Smooth muscle cell (in vitro differentiated cells): ENCODE results near the gene HIVEP3. TPM values are rescaled to one million over a fixed set of nuclear protein-coding genes. Genes with fewer than 3 reads are reported as not detected.

ENCODE experiments used
- DNase-seq: peaks from one replicate; lab custom pipeline; 2025; ENCODE audit not compliant: unreplicated experiment; lab: John Stamatoyannopoulos, UW
- H2AFZ ChIP-seq: fragments of 200-600 bp; sonication (generic); 2 replicates; pipeline ENCODE4 v1.6.0; 2016; ENCODE audit warnings: antibody characterized with exemption, low read depth, mild to moderate bottlenecking
- H3F3A ChIP-seq: fragments of 200-600 bp; sonication (generic); 2 replicates; pipeline ENCODE4 v1.6.0; 2017; ENCODE audit warnings: antibody characterized with exemption, low read depth
- H3K27ac ChIP-seq: fragments of 200-600 bp; sonication (generic); 2 replicates; pipeline ENCODE4 v1.5.1; 2016; ENCODE audit warnings: low read depth, mild to moderate bottlenecking
- H3K27me3 ChIP-seq: fragments of 200-600 bp; sonication (generic); 2 replicates; pipeline ENCODE4 v1.6.1; 2016; ENCODE audit warnings: low read depth, mild to moderate bottlenecking
- H3K36me3 ChIP-seq: fragments of 200-600 bp; sonication (generic); 2 replicates; pipeline ENCODE4 v1.5.1; 2016; ENCODE audit warnings: low read depth
- H3K4me1 ChIP-seq: fragments of 200-600 bp; sonication (generic); 2 replicates; pipeline ENCODE4 v1.5.1; 2016; ENCODE audit warnings: low read depth
- H3K4me2 ChIP-seq: fragments of 200-600 bp; sonication (generic); 2 replicates; pipeline ENCODE4 v1.6.0; 2016; ENCODE audit warnings: mild to moderate bottlenecking
- H3K4me3 ChIP-seq: fragments of 200-600 bp; sonication (generic); 2 replicates; pipeline ENCODE4 v1.5.1; 2016; ENCODE audit warnings: mild to moderate bottlenecking
- H3K79me2 ChIP-seq: fragments of 200-600 bp; sonication (generic); 2 replicates; pipeline ENCODE4 v1.6.0; 2016; ENCODE audit warnings: low read depth, mild to moderate bottlenecking
- H3K9ac ChIP-seq: fragments of 200-600 bp; sonication (generic); 2 replicates; pipeline ENCODE4 v1.6.0; 2016; ENCODE audit warnings: low read depth
- H3K9me3 ChIP-seq: fragments of 200-600 bp; sonication (generic); replicated peaks from 2 replicates; pipeline ENCODE4 v1.5.1; 2016; ENCODE audit warnings: low read depth
- H4K20me1 ChIP-seq: fragments of 200-600 bp; sonication (generic); 2 replicates; pipeline ENCODE4 v1.6.0; 2016; ENCODE audit warnings: low read depth
- WGBS: methylation state at CpG from one replicate; pipeline ENCODE4 v1.1.7; 2016; ENCODE audit warnings: low lambda C conversion rate; 5-methylcytosine and 5-hydroxymethylcytosine counted together
- polyA plus RNA-seq: library from polyadenylated mRNA; unstranded; fragments of >200 nt; fragmentation: Nextera tagmentation; extraction: Ambion mirVana; gene quantifications from 2 replicates; pipeline ENCODE4 v1.2.1, GENCODE V29; 2016
- total RNA-seq: library from RNA; depleted of rRNA; stranded (reverse); fragments of >200 nt; gene quantifications from 2 replicates; pipeline ENCODE4 v1.2.3, GENCODE V29; 2014
- TF ChIP-seq, protein P1 (sequence below): fragments of 200-600 bp; sonication (generic); IDR thresholded peaks from 2 replicates; pipeline ENCODE4 v1.5.1; 2017; ENCODE audit warnings: borderline replicate concordance, mild to moderate bottlenecking, antibody characterized with exemption; ENCODE audit not compliant: insufficient read depth, poor library complexity, severe bottlenecking

HIVEP3 gene
- total and polyA plus RNA-seq, 2 experiments from 2014 or later = 2.1 to 6.4 TPM

DNA sequence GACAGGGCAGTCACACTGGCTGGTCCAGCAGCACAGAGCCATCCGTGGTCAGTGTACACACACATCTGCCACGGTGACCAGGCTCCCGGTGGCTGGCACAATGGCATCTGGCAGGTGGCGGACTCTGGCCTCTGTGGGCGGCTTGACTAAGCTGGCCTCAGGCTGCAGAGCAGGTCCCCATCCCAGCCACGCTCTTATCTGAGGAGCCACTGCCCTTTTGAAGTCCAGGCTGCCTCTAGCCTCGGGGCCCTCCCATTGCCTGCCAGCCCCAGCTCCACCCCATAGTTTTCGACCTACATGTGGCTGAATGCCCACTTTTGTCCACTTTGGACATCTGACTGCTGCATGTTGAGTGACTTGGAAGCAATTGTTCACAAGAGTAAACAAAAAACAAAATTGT lies 404.3 kb downstream of the HIVEP3 start:
- WGBS = 62% methylated on average over 8 of the region's 8 CpGs
- Histone ChIP-seq H3K27me3 (no peaks in the 10 kb centered on the region), H3K9me3 (no peaks in the 10 kb centered on the region), H3F3A (peaks cover 3% of the 10 kb centered on the region), H3K79me2 (no peaks in the 10 kb centered on the region), H4K20me1 (no peaks in the 10 kb centered on the region), H3K4me2 (no peak overlapping the region), H3K4me3 (no peak overlapping the region), H3K36me3 (no peaks in the 10 kb centered on the region), H2AFZ (no peak overlapping the region), H3K4me1 (peaks cover 4% of the 10 kb centered on the region), H3K27ac (no peak overlapping the region), H3K9ac (no peak overlapping the region)
- DNase-seq = no peak
- TF ChIP-seq, protein P1, sequence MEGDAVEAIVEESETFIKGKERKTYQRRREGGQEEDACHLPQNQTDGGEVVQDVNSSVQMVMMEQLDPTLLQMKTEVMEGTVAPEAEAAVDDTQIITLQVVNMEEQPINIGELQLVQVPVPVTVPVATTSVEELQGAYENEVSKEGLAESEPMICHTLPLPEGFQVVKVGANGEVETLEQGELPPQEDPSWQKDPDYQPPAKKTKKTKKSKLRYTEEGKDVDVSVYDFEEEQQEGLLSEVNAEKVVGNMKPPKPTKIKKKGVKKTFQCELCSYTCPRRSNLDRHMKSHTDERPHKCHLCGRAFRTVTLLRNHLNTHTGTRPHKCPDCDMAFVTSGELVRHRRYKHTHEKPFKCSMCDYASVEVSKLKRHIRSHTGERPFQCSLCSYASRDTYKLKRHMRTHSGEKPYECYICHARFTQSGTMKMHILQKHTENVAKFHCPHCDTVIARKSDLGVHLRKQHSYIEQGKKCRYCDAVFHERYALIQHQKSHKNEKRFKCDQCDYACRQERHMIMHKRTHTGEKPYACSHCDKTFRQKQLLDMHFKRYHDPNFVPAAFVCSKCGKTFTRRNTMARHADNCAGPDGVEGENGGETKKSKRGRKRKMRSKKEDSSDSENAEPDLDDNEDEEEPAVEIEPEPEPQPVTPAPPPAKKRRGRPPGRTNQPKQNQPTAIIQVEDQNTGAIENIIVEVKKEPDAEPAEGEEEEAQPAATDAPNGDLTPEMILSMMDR = no peak

DNA sequence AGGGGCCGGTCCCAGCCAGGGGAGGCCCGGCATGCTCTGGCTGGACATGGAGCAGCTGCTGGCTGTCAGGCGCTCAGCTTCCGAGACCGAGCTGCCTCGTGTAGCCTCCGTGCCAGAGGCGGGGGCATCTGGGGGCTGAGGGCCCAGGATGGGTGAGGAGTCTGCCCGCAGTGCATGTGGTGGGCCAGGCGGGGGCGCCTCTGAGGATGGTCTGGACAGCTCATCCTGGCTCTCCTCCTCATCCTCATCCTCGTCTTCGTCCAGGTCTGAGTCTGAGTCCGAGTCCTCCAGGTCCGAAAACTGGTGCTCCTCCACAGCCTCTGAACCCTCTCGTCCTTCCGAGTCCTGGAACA lies 405.4 kb downstream of the HIVEP3 start:
- no peak for DNase-seq
- TF ChIP-seq, protein P1 = peak; percentile 35
- Histone ChIP-seq H3K9me3 (no peaks in the 10 kb centered on the region), H3K4me2 (no peak overlapping the region), H3K9ac (no peak overlapping the region), H3K79me2 (no peaks in the 10 kb centered on the region), H3K27me3 (no peaks in the 10 kb centered on the region), H3K4me1 (peaks cover 4% of the 10 kb centered on the region), H3F3A (peaks cover 3% of the 10 kb centered on the region), H2AFZ (no peak overlapping the region), H4K20me1 (no peaks in the 10 kb centered on the region), H3K27ac (no peak overlapping the region), H3K4me3 (no peak overlapping the region), H3K36me3 (no peaks in the 10 kb centered on the region)
- WGBS = 81% methylated on average over 17 of the region's 17 CpGs

DNA sequence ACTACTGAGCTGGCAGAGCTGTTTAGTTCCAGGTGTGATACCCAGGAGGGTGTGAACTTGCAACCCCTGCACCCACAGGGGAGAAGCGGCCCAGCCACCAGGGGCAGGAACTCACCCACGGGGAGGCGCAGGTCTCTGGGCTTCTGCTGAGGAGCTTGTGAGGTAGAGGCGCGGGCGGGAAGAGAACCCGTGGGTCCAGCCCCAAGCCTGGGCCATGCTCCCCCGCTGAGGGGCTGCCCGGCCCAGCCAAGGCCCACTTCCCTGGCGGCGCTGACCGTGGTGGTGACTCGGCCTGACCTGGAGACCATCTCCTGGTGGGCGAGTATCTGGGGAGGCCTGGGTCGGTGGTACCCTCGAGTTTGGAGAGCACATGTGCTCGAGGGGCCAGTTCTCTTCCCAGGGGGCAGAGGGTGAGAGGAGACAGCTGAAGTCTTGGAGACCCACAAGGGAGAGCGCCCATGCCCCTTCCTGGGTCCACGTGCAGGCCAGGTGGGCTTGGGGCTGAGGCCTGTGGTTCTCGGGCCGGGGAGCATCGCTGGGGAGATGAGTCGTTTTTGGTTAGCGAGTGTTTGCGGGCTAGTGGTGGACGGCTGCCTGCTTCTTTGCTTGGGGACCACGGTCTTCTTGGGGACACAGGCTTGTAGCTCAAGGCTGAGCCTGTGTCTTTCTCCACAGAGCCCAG lies 405.9 kb downstream of the HIVEP3 start:
- 92% methylated on average over 23 of the region's 27 CpGs for WGBS

More for the DNA sequence above, 405.9 kb downstream of the HIVEP3 start:
- H3K9me3 ChIP-seq = no peaks in the 10 kb centered on the region
- no peak overlapping the region for H3K9ac ChIP-seq
- no peaks in the 10 kb centered on the region for H3K79me2 ChIP-seq
- no peak overlapping the region for H3K27ac ChIP-seq
- H2AFZ ChIP-seq = no peak overlapping the region
- no peaks in the 10 kb centered on the region for H3K27me3 ChIP-seq
- H3K4me1 ChIP-seq = peaks cover 4% of the 10 kb centered on the region
- no peak for DNase-seq
- H3K36me3 ChIP-seq = no peaks in the 10 kb centered on the region
- H3K4me2 ChIP-seq = no peak overlapping the region
- TF ChIP-seq, protein P1 = no peak
- H3F3A ChIP-seq = peaks cover 3% of the 10 kb centered on the region
- H3K4me3 ChIP-seq = no peak overlapping the region
- no peaks in the 10 kb centered on the region for H4K20me1 ChIP-seq
